Fibroblast of gingiva (primary cell): ENCODE data around the gene PES1.
"Not testable (repeated sequence)": the region's sequence is repeated elsewhere in the genome, so short reads cannot be mapped to it uniquely, and the experiment has no call there.

ENCODE experiments used
- DNase-seq: peaks from one replicate; pipeline ENCODE4 v3.0.0-alpha.2; 2011; ENCODE audit warnings: low read depth

The PES1 gene

DNA sequence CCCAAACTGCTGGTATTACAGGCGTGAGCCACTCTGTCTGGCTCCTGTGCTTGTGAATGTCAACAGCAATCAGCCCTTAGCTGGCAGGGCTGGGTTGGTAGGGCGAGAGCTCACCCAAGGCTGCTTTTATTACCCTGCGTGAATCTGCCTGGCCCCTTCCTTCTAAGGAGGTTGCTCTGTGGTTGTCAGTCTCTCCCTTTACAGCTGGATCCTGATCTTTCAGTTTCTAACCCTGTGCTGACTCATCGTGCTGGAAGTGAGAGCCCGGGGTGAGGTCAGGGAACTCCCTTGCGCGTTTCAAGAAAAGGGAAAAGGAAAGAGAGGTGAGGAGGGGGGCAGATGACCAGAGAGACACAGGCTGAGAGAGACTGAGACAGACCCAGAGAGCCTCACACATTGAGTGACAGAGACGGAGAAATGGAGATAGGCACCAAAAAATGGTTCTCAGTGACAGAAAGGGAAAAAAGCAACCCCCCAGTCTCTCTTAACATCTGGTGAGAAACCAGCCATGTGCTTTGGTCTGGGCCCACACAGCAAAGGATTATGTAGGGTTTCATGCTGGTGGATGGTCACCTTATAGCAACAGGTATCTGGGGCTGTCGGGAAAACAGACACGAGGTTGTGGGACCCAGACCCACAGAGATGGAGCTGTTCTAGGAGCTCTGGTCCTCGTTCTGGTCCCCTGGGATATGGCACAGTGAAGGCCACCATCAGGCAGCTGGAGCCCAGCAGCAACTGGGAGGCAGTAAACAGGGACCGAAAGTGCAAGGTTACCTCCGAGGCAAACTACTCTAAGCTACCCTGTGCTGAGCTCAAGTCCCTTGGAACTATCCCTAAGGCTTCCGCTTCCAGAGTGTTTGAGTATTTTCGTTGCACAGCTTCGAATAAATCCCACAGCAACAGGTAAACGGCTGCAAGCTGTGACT is 17.8 kb upstream of the PES1 start:
- DNase-seq: peak; percentile 60

DNA sequence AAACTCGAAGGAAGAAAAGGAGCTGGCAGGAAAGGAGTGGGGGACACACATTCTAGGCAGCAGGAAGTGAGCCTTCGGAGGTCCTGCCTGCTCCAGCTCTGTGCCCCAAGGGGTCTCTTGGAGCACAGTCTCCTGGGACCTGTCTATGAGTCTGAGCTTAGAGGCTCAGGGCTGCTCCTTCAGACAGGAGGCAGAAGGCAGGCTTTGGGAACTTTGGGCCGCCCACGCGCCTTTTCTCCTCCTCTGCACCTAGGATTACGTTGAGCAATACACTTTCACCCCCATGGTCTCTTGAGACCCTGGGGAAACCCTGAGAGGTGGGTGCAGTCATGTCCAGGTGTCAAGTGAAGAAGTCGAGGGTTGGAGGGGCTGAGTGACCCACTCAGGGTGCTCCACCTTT is 16.2 kb upstream of the PES1 start:
- DNase-seq: no peak

- no peak for DNase-seq
Measured at GRCh38 chr22:30607300-30607930, 15.7 kb upstream of the PES1 start.

DNA sequence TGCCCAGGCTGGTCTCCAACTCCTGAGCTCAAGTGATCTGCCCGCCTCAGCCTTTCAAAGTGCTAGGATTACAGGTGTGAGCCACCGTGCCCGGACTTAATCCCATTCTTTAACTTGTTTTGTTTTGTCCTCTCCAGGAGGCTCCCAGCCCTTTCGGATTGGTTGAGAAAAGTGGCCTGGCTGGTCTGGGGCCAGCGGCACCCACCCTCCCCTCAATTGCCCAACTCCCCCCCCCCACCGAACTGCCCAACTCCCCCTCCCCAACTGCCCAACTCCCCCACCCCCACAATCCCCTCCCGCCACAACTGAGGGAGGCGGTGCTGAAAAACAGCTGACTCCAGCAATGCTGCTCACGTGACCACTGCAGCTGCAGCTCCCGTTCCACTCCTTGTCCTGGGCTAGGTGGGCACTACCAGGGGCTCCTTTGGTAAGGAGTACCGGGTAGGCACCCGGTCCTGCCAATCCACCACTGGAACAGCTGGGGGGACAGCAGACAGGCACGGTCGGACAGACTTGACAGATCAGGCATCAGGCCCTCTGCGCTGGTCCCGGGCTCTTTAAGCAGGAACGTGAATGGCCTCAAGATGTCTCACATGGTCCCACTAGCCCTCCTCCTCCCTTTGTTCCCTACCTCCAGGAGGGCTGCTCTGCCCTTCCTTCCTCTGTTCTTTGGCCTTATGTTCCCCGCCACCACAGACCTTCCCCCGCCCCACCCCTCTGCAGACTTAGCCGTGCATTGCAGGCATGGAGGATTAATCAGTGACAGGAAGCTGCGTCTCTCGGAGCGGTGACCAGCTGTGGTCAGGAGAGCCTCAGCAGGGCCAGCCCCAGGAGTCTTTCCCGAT is 15.0 kb upstream of the PES1 start, which contains the start of gene TCN2:
Gene TCN2 (plus strand): TSS at position 720 of the 845 bp plus-strand sequence. CDS start 158 bp downstream, outside the sequence.
- peak; percentile 51 for DNase-seq

DNA sequence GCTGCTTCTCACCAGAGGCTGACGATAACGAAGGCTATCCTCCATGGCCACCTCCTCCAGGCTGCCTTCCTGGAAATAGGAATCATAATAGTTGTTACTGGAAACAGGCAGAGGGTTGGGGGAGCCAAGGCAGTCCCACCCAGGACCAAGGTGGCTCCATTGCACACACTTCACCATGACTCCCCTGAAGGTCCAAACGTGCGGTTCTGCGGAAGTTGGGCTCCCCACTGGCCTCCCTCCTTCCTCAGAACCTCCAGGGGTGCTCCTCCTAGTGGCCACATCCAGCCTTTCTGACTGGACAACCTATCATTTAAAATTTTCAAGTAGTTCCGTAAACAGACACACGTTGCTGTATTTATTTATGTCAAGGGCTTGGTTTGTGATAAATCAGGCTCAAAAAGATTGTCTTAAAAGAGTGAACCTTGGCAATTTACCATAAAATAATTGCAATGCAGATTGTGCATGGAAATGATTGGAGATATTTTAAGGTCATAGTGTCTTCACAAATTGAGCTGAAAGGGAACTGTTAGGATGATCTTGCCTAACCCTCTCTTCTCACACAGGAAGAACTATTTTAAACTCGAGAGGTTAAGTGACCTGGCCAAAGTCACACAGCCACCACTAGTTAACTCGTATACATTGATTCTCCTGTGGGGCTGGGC is 13.9 kb upstream of the PES1 start:
- peak; percentile 36 for DNase-seq

DNA sequence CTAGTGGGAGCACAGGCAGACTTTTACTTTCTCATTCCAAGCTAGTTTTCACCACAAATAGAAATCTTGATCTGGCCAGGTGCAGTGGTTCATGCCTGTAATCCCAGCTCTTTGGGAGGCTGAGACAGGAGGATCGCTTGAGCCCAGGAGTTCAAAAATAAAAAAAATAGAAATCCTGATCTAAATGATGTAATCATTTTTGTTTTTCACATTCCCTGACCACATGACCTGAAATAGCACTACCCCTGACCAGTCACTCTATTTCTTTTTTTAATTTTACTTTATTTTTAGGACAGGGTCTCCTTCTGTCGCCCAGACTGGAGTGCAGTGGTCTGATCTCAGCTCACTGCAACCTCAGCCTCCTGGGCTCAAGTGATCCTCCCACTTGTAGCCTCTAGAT is 13.0 kb upstream of the PES1 start:
- no peak for DNase-seq

DNA sequence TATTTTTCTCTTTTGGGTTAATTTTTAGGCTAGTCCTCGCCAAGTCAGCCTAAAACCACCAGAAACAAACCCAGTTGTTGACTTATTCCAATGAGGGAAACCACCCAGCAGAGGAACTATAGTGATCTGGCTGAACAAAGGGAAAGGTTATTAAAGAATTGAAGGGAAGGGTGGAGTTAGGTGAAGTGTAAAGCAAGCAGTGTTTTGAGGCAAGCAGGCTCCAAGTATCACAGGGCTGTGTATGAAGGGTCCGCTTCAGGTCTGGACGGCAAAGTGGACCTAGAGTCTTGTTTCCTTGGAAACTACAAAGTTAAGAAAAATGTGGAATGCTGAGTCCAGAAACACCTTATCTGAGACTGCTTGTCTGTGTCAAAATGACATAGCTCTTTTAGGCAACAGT is 12.1 kb upstream of the PES1 start:
- no peak for DNase-seq

DNA sequence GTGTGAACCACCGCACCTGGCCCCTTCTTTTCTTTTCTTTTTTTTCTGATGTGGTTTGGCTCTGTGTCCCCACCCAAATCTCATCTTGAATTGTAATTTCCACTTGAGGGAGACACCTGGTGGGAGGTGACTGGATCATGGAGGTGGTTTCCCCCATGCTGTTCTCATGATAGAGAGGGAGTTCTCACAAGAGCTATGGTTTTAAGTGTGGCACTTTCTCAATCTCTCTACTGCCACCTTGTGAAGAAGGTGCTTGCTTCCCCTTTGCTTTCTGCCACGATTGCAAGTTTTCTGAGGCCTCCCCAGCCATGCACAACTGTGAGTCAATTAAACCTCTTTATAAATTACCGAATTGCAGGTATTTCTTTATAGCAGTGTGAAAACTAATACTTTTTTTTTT is 10.3 kb upstream of the PES1 start:
- DNase-seq: no peak

GRCh38 chr22:30601464-30601863 is 9.8 kb upstream of the PES1 start:
- no peak for DNase-seq

GRCh38 chr22:30600921-30601320 is 9.2 kb upstream of the PES1 start:
- DNase-seq: no peak

DNA sequence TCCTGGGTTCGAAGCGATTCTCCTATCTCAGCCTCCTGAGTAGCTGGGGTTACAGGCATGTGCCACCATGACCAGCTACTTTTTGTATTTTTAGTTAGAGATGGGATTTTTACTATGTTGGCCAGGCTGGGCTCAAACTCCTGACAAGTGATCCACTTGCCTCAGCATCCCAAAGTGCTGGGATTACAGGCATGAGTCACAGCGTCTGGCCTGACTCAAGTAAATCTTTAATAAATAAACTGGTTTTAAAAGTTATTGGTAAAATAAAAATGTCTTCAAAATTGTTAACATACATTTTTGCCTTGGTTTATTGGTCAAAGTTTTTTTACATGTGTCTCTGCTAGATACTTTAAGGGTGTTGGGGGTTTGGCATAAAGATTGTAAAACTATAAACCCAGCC is 7.3 kb upstream of the PES1 start:
- DNase-seq: no peak

DNA sequence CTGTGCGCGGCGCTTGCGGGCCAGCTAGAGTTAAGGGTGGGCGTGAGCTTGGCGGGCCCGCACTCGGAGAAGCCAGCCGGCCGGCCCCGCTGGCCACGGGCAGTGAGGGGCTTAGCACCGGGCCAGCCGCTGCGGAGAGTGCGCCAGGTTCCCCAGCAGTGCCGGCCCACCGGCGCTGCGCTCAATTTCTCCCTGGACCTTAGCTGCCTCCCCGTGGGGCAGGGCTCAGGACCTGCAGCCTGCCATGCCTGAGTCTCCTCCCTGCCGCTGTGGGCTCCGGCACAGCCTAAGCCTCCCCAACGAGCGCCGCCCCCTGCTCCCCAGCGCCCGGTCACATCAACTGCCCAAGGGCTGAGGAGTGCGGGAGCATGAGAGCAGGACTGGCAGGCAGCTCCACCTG is 5.2 kb upstream of the PES1 start:
- no peak for DNase-seq

GRCh38 chr22:30596199-30596598 is 4.5 kb upstream of the PES1 start:
- no peak for DNase-seq

- DNase-seq: not testable (repeated sequence)
Measured at GRCh38 chr22:30592360-30592713, 627 bp upstream of the PES1 start.

GRCh38 chr22:30591191-30591587 is 521 bp downstream of the PES1 start:
- DNase-seq: peak; percentile 21

GRCh38 chr22:30586414-30586813 is 5.3 kb downstream of the PES1 start:
- DNase-seq: no peak

GRCh38 chr22:30584441-30584840 is 7.3 kb downstream of the PES1 start:
- no peak for DNase-seq

DNA sequence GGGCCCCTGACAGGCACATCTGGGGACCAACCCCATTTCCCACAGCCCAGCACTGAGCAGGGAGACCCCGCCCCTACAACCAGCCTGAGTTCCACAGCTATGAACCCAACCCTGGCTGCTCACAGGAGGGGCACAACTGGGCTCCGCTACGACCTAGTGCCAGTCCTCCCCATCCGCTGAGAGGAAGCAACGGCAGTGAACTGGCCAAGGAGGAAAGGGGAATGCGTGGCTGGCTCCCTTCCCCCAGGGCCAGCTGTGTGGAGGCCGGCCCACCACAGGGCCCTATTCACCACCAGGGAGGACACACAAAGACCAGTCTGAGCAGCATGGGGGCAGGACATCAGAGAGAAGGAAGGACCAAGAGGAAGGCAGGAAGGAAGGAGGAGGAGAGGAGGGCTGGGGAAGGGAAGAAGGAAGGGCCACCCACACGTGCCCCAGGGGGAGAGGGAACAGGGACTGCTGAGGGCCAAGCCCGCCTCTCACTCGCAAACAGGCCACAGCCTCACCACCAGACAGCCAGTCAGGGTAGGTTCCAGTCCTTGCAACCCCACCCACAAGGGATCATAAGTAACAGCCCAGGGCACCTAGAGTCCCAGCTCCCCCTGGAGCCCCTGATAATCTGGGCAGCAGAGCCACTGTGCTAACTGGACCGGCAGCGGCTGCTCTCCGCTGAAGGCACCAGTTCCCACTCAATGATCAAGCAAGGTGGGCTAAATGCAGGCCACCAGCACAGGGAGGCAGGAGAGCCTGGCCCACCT is 8.7 kb downstream of the PES1 start:
- no peak for DNase-seq

DNA sequence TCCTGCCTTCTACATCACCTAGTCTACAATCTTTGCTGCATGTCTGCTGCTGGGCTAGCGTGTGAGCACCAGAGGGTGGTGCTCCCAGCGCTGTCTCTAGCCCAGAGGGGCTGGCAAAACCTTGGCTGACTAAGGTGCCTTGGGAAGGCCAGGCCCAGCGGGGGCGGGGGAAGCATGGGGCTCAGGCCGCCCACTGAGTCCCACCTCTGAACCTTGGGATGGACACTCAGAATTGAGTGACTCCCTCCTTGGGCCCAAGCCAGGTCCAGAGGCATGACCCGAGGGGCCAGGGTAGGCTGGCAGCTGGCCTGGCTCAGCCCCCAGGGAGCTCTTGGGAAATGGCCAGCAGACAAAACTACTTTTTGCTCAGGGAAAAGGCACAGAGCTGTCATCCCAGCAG is 9.7 kb downstream of the PES1 start:
- no peak for DNase-seq

DNA sequence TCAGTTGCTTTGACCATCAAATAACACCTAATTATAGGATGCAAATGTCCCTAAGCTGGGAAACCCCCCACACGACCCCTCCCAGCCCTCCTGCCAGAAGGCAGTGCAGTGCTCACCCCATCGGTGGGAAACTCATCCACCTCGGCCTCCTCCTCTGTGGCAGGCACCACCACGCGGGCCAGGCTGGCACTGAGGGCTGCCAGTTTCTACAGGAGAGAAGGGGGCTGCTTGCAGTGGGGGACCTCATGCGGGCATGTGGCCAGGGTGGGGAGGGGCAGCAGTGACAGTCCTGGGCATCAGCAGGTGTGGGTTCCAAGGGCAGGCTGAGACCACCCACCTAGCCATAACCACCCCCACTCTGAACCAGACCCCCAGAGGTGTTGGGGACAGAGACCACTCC is 10.8 kb downstream of the PES1 start:
- DNase-seq: no peak

DNA sequence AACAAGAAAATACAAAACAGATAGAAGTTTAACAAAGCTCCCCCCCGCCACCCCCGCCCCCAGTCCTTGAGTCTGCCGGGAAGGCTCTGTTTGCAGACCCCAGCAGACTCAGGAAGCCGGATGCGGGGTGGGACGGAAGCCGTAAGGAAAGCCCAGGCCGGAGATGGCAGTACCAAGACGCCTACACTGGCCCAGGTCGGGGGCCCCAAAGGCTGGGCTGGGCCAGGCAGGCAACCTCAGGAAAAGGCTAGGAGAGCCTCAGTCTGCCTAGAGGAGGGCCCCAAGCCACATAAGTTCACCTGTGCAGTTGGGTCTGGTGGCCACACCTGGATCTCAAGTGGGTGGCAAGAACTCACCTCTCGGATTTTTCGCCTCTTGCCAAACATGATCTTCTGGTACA is 13.2 kb downstream of the PES1 start:
- no peak for DNase-seq
